ENCODE data around the gene INPP4A.

INPP4A gene

GRCh38 chr2:98604547-98604946, 159.9 kb downstream of the INPP4A start:
- Mint-ChIP-seq H3K27me3 (no peaks in the 10 kb centered on the region), H3K9me3 (no peaks in the 10 kb centered on the region), H3K4me3 (no peak overlapping the region), H3K27ac (peak overlapping the region; percentile 56), H3K4me1 (ENCODE audit: low read depth) (peaks cover 41% of the 10 kb centered on the region), H3K36me3 (ENCODE audit: low read depth) (peaks cover 31% of the 10 kb centered on the region)

GRCh38 chr2:98605076-98605475, 160.4 kb downstream of the INPP4A start:
- Mint-ChIP-seq H3K27ac (peak overlapping the region; percentile 56), H3K4me1 (ENCODE audit: low read depth) (peaks cover 46% of the 10 kb centered on the region), H3K9me3 (no peaks in the 10 kb centered on the region), H3K36me3 (ENCODE audit: low read depth) (peaks cover 26% of the 10 kb centered on the region), H3K4me3 (no peak overlapping the region), H3K27me3 (no peaks in the 10 kb centered on the region)

GRCh38 chr2:98606431-98606830, 161.8 kb downstream of the INPP4A start:
- Mint-ChIP-seq H3K4me3 (peak overlapping the region; percentile 99), H3K4me1 (ENCODE audit: low read depth) (peaks cover 60% of the 10 kb centered on the region), H3K27ac (peak overlapping the region; percentile 98), H3K27me3 (no peaks in the 10 kb centered on the region), H3K9me3 (no peaks in the 10 kb centered on the region), H3K36me3 (ENCODE audit: low read depth) (peaks cover 21% of the 10 kb centered on the region)

DNA sequence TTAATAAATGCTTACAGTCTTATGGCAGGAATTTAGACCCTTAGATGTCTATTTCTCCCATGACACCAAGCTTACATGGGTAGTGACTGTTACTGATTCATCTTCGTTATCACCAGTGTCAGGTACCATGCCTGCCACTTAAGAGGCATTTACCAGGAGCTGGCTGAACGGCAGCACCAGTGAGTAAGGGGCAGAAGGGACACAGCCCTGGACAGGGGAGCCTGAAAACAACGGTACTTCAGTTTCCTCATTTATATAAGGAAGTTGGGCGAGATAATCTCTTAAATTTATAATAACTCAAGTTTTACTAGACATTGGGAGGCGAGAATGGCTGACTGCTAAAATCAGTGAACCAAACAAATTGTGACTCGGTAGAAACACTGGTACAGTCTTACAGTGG, 162.4 kb downstream of the INPP4A start:
- no peaks in the 10 kb centered on the region for H3K27me3 Mint-ChIP-seq
- peaks cover 24% of the 10 kb centered on the region for H3K36me3 Mint-ChIP-seq (ENCODE audit: low read depth)
- peak overlapping the region; percentile 98 for H3K27ac Mint-ChIP-seq
- peak overlapping the region; percentile 99 for H3K4me3 Mint-ChIP-seq
- peaks cover 66% of the 10 kb centered on the region for H3K4me1 Mint-ChIP-seq (ENCODE audit: low read depth)
- no peaks in the 10 kb centered on the region for H3K9me3 Mint-ChIP-seq

- peaks cover 67% of the 10 kb centered on the region for H3K4me1 Mint-ChIP-seq (ENCODE audit: low read depth)
- H3K4me3 Mint-ChIP-seq = peak overlapping the region; percentile 99
- peak overlapping the region; percentile 98 for H3K27ac Mint-ChIP-seq
- H3K36me3 Mint-ChIP-seq (ENCODE audit: low read depth) = peaks cover 28% of the 10 kb centered on the region
- no peaks in the 10 kb centered on the region for H3K27me3 Mint-ChIP-seq
- no peaks in the 10 kb centered on the region for H3K9me3 Mint-ChIP-seq
Observed at GRCh38 chr2:98607741-98608115, 163.1 kb downstream of the INPP4A start.

GRCh38 chr2:98608116-98608961, 163.7 kb downstream of the INPP4A start, which contains the start of the genes COA5 and UNC50:
COA5 (minus strand) TSS chr2:98608512; CDS start chr2:98608405, 107 bp downstream.
UNC50 (plus strand) TSS chr2:98608589; CDS start chr2:98609760, 1,171 bp downstream.
- Mint-ChIP-seq H3K36me3 (ENCODE audit: low read depth) (peaks cover 34% of the 10 kb centered on the region), H3K27ac (peak within 1 kb of the TSS; percentile 98), H3K4me3 (peak within 1 kb of the TSS; percentile 99), H3K27me3 (no peaks in the 10 kb centered on the region), H3K4me1 (ENCODE audit: low read depth) (peaks cover 67% of the 10 kb centered on the region), H3K9me3 (no peaks in the 10 kb centered on the region)

DNA sequence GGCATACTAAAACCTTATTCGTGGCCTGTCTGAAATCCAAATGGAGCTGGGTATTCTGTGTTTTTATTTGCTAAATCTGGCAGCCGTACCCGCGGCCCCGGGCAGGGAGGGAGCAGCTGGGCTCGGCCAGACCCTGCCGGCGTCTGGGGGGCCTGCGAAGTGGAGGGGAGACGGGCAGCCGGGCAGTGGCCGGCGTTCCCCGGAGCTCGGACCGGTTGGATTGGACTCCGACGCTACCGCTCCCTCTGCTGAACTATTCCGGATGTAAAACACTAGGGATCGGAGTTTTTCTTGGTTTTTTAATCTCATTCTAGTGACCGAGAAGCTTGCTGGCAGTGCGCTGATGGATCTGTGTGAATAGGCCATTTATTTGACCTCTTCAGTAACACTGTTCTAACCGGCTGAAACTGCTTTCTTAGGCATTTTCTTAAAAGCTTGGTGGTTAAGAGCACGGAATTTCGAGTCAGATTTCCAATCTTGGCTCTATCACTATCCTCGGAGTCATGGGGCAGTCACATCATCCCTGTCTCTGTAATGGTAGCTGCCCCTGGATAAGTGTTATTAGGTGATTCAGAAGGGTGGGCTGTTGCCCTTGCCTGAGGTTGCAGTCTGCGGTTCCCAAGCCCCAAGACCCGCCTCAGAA, 164.4 kb downstream of the INPP4A start:
- peak overlapping the region; percentile 99 for H3K4me3 Mint-ChIP-seq
- peaks cover 70% of the 10 kb centered on the region for H3K4me1 Mint-ChIP-seq (ENCODE audit: low read depth)
- peak overlapping the region; percentile 89 for H3K27ac Mint-ChIP-seq
- no peaks in the 10 kb centered on the region for H3K9me3 Mint-ChIP-seq
- no peaks in the 10 kb centered on the region for H3K27me3 Mint-ChIP-seq
- peaks cover 37% of the 10 kb centered on the region for H3K36me3 Mint-ChIP-seq (ENCODE audit: low read depth)

- H3K9me3 Mint-ChIP-seq = no peaks in the 10 kb centered on the region
- peaks cover 37% of the 10 kb centered on the region for H3K4me1 Mint-ChIP-seq (ENCODE audit: low read depth)
- H3K36me3 Mint-ChIP-seq (ENCODE audit: low read depth) = peaks cover 64% of the 10 kb centered on the region
- peak overlapping the region; percentile 53 for H3K27ac Mint-ChIP-seq
- no peak overlapping the region for H3K4me3 Mint-ChIP-seq
- H3K27me3 Mint-ChIP-seq = no peaks in the 10 kb centered on the region
Observed at GRCh38 chr2:98614024-98614739, 169.5 kb downstream of the INPP4A start.

- H3K27me3 Mint-ChIP-seq = no peaks in the 10 kb centered on the region
- peaks cover 37% of the 10 kb centered on the region for H3K4me1 Mint-ChIP-seq (ENCODE audit: low read depth)
- H3K36me3 Mint-ChIP-seq (ENCODE audit: low read depth) = peaks cover 73% of the 10 kb centered on the region
- H3K27ac Mint-ChIP-seq = peak overlapping the region; percentile 20
- no peak overlapping the region for H3K4me3 Mint-ChIP-seq
- H3K9me3 Mint-ChIP-seq = no peaks in the 10 kb centered on the region
Observed at GRCh38 chr2:98615481-98615880, 170.8 kb downstream of the INPP4A start.

GRCh38 chr2:98617149-98617548, 172.5 kb downstream of the INPP4A start:
- H3K27ac Mint-ChIP-seq = peak overlapping the region; percentile 67
- no peaks in the 10 kb centered on the region for H3K27me3 Mint-ChIP-seq
- no peak overlapping the region for H3K4me3 Mint-ChIP-seq
- H3K36me3 Mint-ChIP-seq (ENCODE audit: low read depth) = peaks cover 66% of the 10 kb centered on the region
- peaks cover 28% of the 10 kb centered on the region for H3K4me1 Mint-ChIP-seq (ENCODE audit: low read depth)
- H3K9me3 Mint-ChIP-seq = no peaks in the 10 kb centered on the region

GRCh38 chr2:98623657-98624056, 179.0 kb downstream of the INPP4A start:
- Mint-ChIP-seq H3K27me3 (no peaks in the 10 kb centered on the region), H3K9me3 (no peaks in the 10 kb centered on the region), H3K4me1 (ENCODE audit: low read depth) (peaks cover 39% of the 10 kb centered on the region), H3K36me3 (ENCODE audit: low read depth) (peaks cover 40% of the 10 kb centered on the region), H3K27ac (peak overlapping the region; percentile 24), H3K4me3 (no peak overlapping the region)

DNA sequence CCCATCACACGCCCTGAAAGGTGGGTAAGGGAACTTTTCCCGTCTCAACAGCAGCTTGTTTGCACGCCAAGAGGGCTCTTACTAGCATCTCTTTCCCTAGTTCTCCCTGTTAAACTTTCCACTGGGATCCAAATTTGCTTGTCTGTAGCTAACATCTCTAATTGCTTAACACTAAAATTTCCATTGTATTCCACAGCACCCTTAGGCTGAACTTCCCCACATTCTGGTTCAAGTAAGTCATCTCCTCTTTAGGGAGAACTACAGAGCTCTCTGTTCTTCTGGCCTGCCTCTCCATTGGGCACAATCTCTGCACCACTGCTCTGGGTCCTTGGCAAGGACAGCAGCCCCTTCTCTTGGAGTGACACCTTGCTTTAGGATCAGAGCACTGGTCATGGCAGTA, 187.7 kb downstream of the INPP4A start:
- Mint-ChIP-seq H3K9me3 (no peaks in the 10 kb centered on the region), H3K36me3 (ENCODE audit: low read depth) (peaks cover 24% of the 10 kb centered on the region), H3K4me3 (no peak overlapping the region), H3K4me1 (ENCODE audit: low read depth) (peaks cover 26% of the 10 kb centered on the region), H3K27ac (no peak overlapping the region), H3K27me3 (no peaks in the 10 kb centered on the region)

- no peaks in the 10 kb centered on the region for H3K27me3 Mint-ChIP-seq
- peaks cover 29% of the 10 kb centered on the region for H3K4me1 Mint-ChIP-seq (ENCODE audit: low read depth)
- peak overlapping the region; percentile 50 for H3K4me3 Mint-ChIP-seq
- no peaks in the 10 kb centered on the region for H3K9me3 Mint-ChIP-seq
- H3K36me3 Mint-ChIP-seq (ENCODE audit: low read depth) = peaks cover 17% of the 10 kb centered on the region
- H3K27ac Mint-ChIP-seq = peak overlapping the region; percentile 90
Observed at GRCh38 chr2:98634406-98635092, 189.9 kb downstream of the INPP4A start.

DNA sequence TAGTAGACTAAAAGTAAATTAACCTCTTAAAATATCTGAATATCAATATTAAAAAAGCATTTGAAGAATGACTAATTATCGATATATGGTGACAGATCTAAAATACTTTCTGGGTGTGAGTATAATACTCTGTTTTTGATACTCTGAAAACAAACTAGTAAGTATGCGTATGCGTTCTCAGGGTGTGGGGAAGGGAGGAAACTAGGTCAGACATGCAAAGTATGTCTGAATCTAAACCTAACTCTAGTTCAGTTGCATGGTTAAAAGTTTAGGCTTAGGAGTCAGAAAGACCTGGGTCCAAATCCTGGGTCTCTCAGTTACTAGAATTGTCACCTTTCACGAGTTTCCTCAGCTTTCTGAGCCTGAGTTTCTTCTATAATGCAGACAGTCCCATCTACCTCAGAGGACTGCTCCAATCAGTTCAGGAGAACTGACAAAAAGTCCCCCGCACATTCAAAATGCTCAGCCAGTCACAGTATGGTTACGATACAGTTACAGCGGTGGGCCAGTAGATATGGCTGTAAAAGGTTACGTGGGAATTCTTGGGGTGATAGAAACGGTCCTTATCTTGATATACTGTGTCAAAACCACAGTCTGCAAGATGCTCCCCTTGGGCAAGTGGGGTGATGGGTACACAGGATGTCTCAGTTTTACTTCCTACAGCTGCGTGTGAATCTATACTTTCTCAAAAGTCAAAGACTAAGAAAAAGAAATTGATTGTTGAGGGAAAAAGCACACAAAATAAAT, 192.9 kb downstream of the INPP4A start:
- Mint-ChIP-seq H3K36me3 (ENCODE audit: low read depth) (peaks cover 21% of the 10 kb centered on the region), H3K9me3 (no peaks in the 10 kb centered on the region), H3K27me3 (no peaks in the 10 kb centered on the region), H3K4me3 (peak overlapping the region; percentile 65), H3K4me1 (ENCODE audit: low read depth) (peaks cover 36% of the 10 kb centered on the region), H3K27ac (peak overlapping the region; percentile 81)
